Thoracic aorta (tissue), 2 donors: ENCODE results near the gene P2RX1. TPM values are rescaled to one million over a fixed set of nuclear protein-coding genes. Genes with fewer than 3 reads are reported as not detected.

Source experiments
- ATAC-seq: fragments of 150-250 bp; one replicate; pipeline ENCODE4 v1.8.0; 2017; ENCODE audit warnings: low read depth; ENCODE audit not compliant: insufficient number of reproducible peaks, low FRiP score
- DNase-seq: peaks from one replicate; pipeline ENCODE4 v3.0.0-alpha.2; 2020; ENCODE audit warnings: low spot score
- H3K27ac ChIP-seq, 2 donors: fragments of 200-600 bp; sonication (generic); 1 replicate in 1 of 2; 2 replicates in 1 of 2; pipeline ENCODE4 v1.5.1; 2016; ENCODE audit warnings: mild to moderate bottlenecking in 2 of 2, moderate library complexity in 2 of 2
- H3K27me3 ChIP-seq: fragments of 200-600 bp; sonication (generic); replicated peaks from 2 replicates; pipeline ENCODE4 v1.6.0; 2016; ENCODE audit warnings: mild to moderate bottlenecking; ENCODE audit not compliant: insufficient read depth
- H3K36me3 ChIP-seq: fragments of 200-600 bp; sonication (generic); one replicate; pipeline ENCODE4 v1.5.1; 2016
- H3K4me1 ChIP-seq, 2 donors: fragments of 200-600 bp; sonication (generic); 1 replicate in 1 of 2; 2 replicates in 1 of 2; pipeline versions ENCODE4 v1.5.1 to v1.6.0; 2016; ENCODE audit warnings: low read depth in 2 of 2, mild to moderate bottlenecking in 1 of 2; ENCODE audit not compliant: control insufficient read depth in 1 of 2
- H3K4me3 ChIP-seq: fragments of 200-600 bp; sonication (generic); 2 replicates; pipeline ENCODE4 v1.5.1; 2016; ENCODE audit warnings: mild to moderate bottlenecking
- H3K9me3 ChIP-seq: fragments of 200-600 bp; sonication (generic); 2 replicates; pipeline ENCODE4 v1.5.1; 2016
- CTCF ChIP-seq: fragments of 200-600 bp; sonication (generic); IDR thresholded peaks from one replicate; pipeline ENCODE4 v1.5.1; 2019; ENCODE audit warnings: antibody characterized with exemption
- total RNA-seq, 2 donors: library from RNA; depleted of rRNA; stranded (reverse); fragments of >200 nt; gene quantifications; one replicate each; pipeline versions ENCODE4 v1.1.0 to v1.2.3, GENCODE V29; 2016

Gene P2RX1
- total RNA-seq, 2 donors from 2014 or later, result 0.63 to 7.3 TPM

GRCh38 chr17:3954976-3955672, 38.9 kb upstream of the P2RX1 start:
- no peak for ATAC-seq
- Histone ChIP-seq H3K27ac (no peak overlapping the region), H3K36me3 (peaks cover 4% of the 10 kb centered on the region)

DNA sequence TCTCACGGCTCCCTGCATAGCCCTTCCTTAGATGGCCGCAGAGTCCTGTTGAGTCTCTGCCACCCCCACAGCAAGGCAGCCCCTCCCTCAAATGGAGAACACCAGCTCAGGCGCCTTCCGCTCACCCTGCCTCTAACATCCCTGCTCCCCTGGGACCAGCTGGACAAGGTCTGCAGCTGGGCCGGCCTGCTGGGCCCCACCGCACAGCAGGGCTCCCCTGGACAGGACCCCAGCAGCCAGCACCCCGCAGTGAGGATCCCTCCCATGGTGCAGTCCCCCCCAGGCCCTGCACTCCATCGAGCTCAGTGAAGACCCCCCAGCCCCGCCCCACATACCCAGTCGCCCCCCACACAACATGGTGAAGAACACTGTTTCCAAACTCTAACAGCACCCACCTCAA, 37.8 kb upstream of the P2RX1 start:
- Histone ChIP-seq H3K4me1 (peaks cover 0 to 10% of the 10 kb centered on the region in 2 donors), H3K9me3 (no peaks in the 10 kb centered on the region), H3K27ac (no peak overlapping the region), H3K4me3 (no peak overlapping the region), H3K27me3 (no peaks in the 10 kb centered on the region), H3K36me3 (peaks cover 4% of the 10 kb centered on the region)
- ATAC-seq, result no peak
- no peak for DNase-seq
- TF ChIP-seq CTCF, result no peak

More at GRCh38 chr17:3954976-3955672, 38.9 kb upstream of the P2RX1 start:
- DNase-seq, result no peak
- Histone ChIP-seq H3K4me1 (peaks cover 5 to 20% of the 10 kb centered on the region in 2 donors), H3K4me3 (no peak overlapping the region), H3K9me3 (no peaks in the 10 kb centered on the region), H3K27me3 (no peaks in the 10 kb centered on the region)
- TF ChIP-seq CTCF, result no peak

DNA sequence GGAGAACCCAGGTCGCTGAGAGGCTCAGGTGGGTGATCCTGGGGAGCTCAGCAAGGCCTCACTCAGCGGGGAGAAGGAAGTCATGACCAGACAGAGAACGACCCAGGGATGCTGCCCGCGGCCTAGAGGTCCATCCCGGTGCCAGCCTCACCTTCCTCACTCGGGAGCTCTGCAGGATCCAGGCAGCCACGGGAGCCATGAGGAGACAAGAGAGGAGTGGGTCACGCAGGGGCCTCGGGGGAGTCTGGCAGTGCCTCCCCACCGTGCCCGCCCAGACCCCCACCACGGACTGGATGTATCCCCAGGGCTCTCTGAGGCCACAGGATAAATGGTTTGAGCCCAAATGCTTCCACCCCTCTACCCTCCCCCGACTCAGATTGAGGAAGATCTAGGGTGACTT, 37.3 kb upstream of the P2RX1 start:
- Histone ChIP-seq H3K36me3 (peaks cover 6% of the 10 kb centered on the region), H3K4me1 (peaks cover 0 to 9% of the 10 kb centered on the region in 2 donors), H3K27ac (no peak overlapping the region), H3K9me3 (no peaks in the 10 kb centered on the region), H3K27me3 (no peaks in the 10 kb centered on the region), H3K4me3 (no peak overlapping the region)
- DNase-seq, result no peak
- ATAC-seq, result no peak
- no peak for TF ChIP-seq CTCF

GRCh38 chr17:3952186-3952585, 35.9 kb upstream of the P2RX1 start:
- Histone ChIP-seq H3K27me3 (no peaks in the 10 kb centered on the region), H3K9me3 (no peaks in the 10 kb centered on the region), H3K36me3 (peaks cover 7% of the 10 kb centered on the region), H3K4me1 (peaks cover 0 to 9% of the 10 kb centered on the region in 2 donors), H3K27ac (no peak overlapping the region), H3K4me3 (no peak overlapping the region)
- ATAC-seq (no peak), DNase-seq (no peak)
- TF ChIP-seq CTCF, result no peak

GRCh38 chr17:3951420-3951819, 35.2 kb upstream of the P2RX1 start:
- Histone ChIP-seq H3K9me3 (no peaks in the 10 kb centered on the region), H3K27ac (no peak overlapping the region), H3K36me3 (peaks cover 10% of the 10 kb centered on the region), H3K4me3 (no peak overlapping the region), H3K27me3 (no peaks in the 10 kb centered on the region), H3K4me1 (peaks cover 0 to 9% of the 10 kb centered on the region in 2 donors)
- ATAC-seq, result no peak
- DNase-seq, result no peak
- TF ChIP-seq CTCF, result no peak
